HepG2 (cell line): ENCODE data around the gene SPHK2. TPM values are rescaled to one million over a fixed set of nuclear protein-coding genes. Genes with fewer than 3 reads are reported as not detected.

Experiments
- ATAC-seq: fragments of 200-7000 bp; cut with Tn5 transposase; 3 replicates; pipeline ENCODE4 v1.9.1; 2020; ENCODE audit warnings: mild to moderate bottlenecking, moderate library complexity
- BruUV-seq: library from RNA; stranded (reverse); fragments of 400-500 nt; replicated peaks from 2 replicates; lab custom pipeline; 2021; lab: Mats Ljungman, UMichigan
- CTCF ChIA-PET: fragments of 300-600 bp; formaldehyde crosslinking; extraction: SDS; loops from one replicate; lab custom pipeline; 2021; ENCODE audit warnings: low total read pairs, inconsistent platforms, low intra/inter-chr PET ratio; lab: Yijun Ruan, JAX
- POLR2A ChIA-PET: fragments of 350-600 bp; sonication (Branson Sonifier 250); formaldehyde crosslinking; loops from one replicate; lab custom pipeline; 2020; ENCODE audit warnings: antibody characterized with exemption, inconsistent platforms; lab: Yijun Ruan, JAX
- DNase-seq: peaks from one replicate; pipeline ENCODE4 v3.0.0-alpha.2; 2015; ENCODE audit warnings: low spot score
- FAIRE-seq: peaks from 3 replicates; lab custom pipeline; 2011; peaks lifted over from hg19 to GRCh38; lab: Jason Lieb, UNC
- H2AFZ ChIP-seq: one replicate; pipeline ENCODE4 v1.6.1; 2011; ENCODE audit warnings: low read length, inconsistent platforms
- H3K27ac ChIP-seq: fragments of 300-600 bp; 3 replicates; pipeline ENCODE4 v1.8.0; 2011; ENCODE audit warnings: mixed run types, mild to moderate bottlenecking, mixed read lengths, low read length, inconsistent platforms; ENCODE audit not compliant: insufficient read depth; ENCODE audit errors: extremely low read length
- H3K27me3 ChIP-seq, 2 experiments: fragments of 200-600 bp in 1 of 2; 2 replicates in 1 of 2; 3 replicates in 1 of 2; pipeline versions ENCODE4 v1.6.0 to v1.8.0; 2011; ENCODE audit warnings: low read length in 2 of 2, mild to moderate bottlenecking in 2 of 2, moderate library complexity in 2 of 2, inconsistent platforms in 1 of 2; ENCODE audit not compliant: insufficient read depth in 2 of 2, control insufficient read depth in 1 of 2
- H3K36me3 ChIP-seq, 2 experiments: fragments of 200-600 bp in 1 of 2; replicated peaks in 1 of 2; 2 replicates in 1 of 2; 3 replicates in 1 of 2; pipeline versions ENCODE4 v1.5.1 to v1.8.0; 2011; ENCODE audit warnings: low read length in 2 of 2, inconsistent platforms in 1 of 2; ENCODE audit not compliant: insufficient read depth in 2 of 2, control insufficient read depth in 1 of 2
- H3K4me1 ChIP-seq: 2 replicates; pipeline ENCODE4 v1.5.1; 2012; ENCODE audit warnings: low read length, inconsistent platforms; ENCODE audit not compliant: insufficient read depth
- H3K4me2 ChIP-seq: 2 replicates; pipeline ENCODE4 v1.6.0; 2011; ENCODE audit warnings: low read depth, low read length, inconsistent platforms
- H3K4me3 ChIP-seq, 3 experiments: fragments of 200-600 bp in 1 of 3; sonication (generic), shearing (Covaris generic) in 1 of 3; replicated peaks in 1 of 3; 2 replicates each; pipeline ENCODE4 v1.5.1; 2011 to 2016; ENCODE audit warnings: low read length in 3 of 3, inconsistent platforms in 2 of 3, low read depth in 2 of 3, mild to moderate bottlenecking in 2 of 3, control low read depth in 1 of 3, mixed read lengths in 1 of 3; ENCODE audit not compliant: insufficient read depth in 1 of 3
- H3K79me2 ChIP-seq: one replicate; pipeline ENCODE4 v1.6.1; 2011; ENCODE audit warnings: low read length, inconsistent platforms; ENCODE audit not compliant: insufficient read depth
- H3K9ac ChIP-seq: 2 replicates; pipeline ENCODE4 v1.6.0; 2011; ENCODE audit warnings: mild to moderate bottlenecking, low read depth, low read length, inconsistent platforms; ENCODE audit not compliant: insufficient read depth
- H3K9me3 ChIP-seq: 2 replicates; pipeline ENCODE4 v1.5.1; 2012; ENCODE audit warnings: mild to moderate bottlenecking, low read length
- H4K20me1 ChIP-seq: 2 replicates; pipeline ENCODE4 v1.6.0; 2011; ENCODE audit warnings: inconsistent platforms, mild to moderate bottlenecking, low read length, moderate library complexity; ENCODE audit not compliant: insufficient read depth
- AGO1 ChIP-seq: fragments of 200-400 bp; formaldehyde crosslinking; IDR thresholded peaks from 2 replicates; pipeline ENCODE4 v1.6.1; 2017; ENCODE audit warnings: mild to moderate bottlenecking, low read depth, low read length, moderate library complexity; ENCODE audit not compliant: poor library complexity, severe bottlenecking
- DNMT3B ChIP-seq: conservative IDR thresholded peaks from 2 replicates; pipeline ENCODE4 v1.6.1; 2016; ENCODE audit warnings: missing biosample characterization, control low read depth
- GABPB1 ChIP-seq: IDR thresholded peaks from 2 replicates; pipeline ENCODE4 v1.6.1; 2016; ENCODE audit warnings: mild to moderate bottlenecking, missing genetic modification reagents, moderate library complexity, missing compliant biosample characterization
- GTF3A ChIP-seq: sonication (generic); formaldehyde crosslinking; conservative IDR thresholded peaks from 2 replicates; pipeline ENCODE4 v1.4.0; 2020; ENCODE audit warnings: mild to moderate bottlenecking, missing genetic modification reagents
- NR2F2 ChIP-seq: IDR thresholded peaks from 2 replicates; pipeline ENCODE4 v1.6.1; 2012; ENCODE audit warnings: low read depth, inconsistent platforms, borderline replicate concordance
- PREB ChIP-seq: sonication (generic); formaldehyde crosslinking; IDR thresholded peaks from 2 replicates; pipeline ENCODE4 v1.4.0; 2020; ENCODE audit warnings: missing genetic modification reagents
- ZBTB2 ChIP-seq: sonication (generic); formaldehyde crosslinking; IDR thresholded peaks from 2 replicates; pipeline ENCODE4 v1.8.0; 2022; ENCODE audit warnings: low read depth, missing genetic modification reagents
- ZNF121 ChIP-seq: sonication (generic); formaldehyde crosslinking; IDR thresholded peaks from 2 replicates; pipeline ENCODE4 v1.5.0; 2020; ENCODE audit warnings: mild to moderate bottlenecking, missing genetic modification reagents
- ZNF34 ChIP-seq: sonication (generic); formaldehyde crosslinking; IDR thresholded peaks from 2 replicates; pipeline ENCODE4 v1.4.0; 2020; ENCODE audit warnings: mild to moderate bottlenecking, missing genetic modification reagents, borderline replicate concordance
- WGBS: methylation state at CpG from one replicate; pipeline ENCODE4 v1.1.6; 2017; ENCODE audit warnings: low lambda C conversion rate; 5-methylcytosine and 5-hydroxymethylcytosine counted together
- in situ Hi-C: cut with HindIII; loops from 2 replicates; pipeline ENCODE4 v1.10.0; 2017; ENCODE audit warnings: low pct_unique_long_range_greater_than_20kb; ENCODE audit not compliant: extremely low pct_ligation_motif_present
- intact Hi-C: fragments of 100-400 bp; cut with micrococcal nuclease; formaldehyde crosslinking; loops from one replicate; pipeline ENCODE4 v1.10.0; 2022; ENCODE audit not compliant: unreplicated experiment
- polyA plus RNA-seq, 8 experiments: library from polyadenylated mRNA; depleted of rRNA in 3 of 8; stranded (reverse) in 7 of 8; unstranded in 1 of 8; fragments of >200 nt; fragmentation: Illumina TruSeq in 4 of 8; extraction: Trizol in 4 of 8; gene quantifications; 2 replicates each; pipeline versions ENCODE4 v1.2.1 to v1.2.3, GENCODE V29; 2011 to 2016; ENCODE audit warnings: low read depth in 4 of 8, missing spikeins in 1 of 8, mixed read lengths in 1 of 8; ENCODE audit not compliant: insufficient read depth in 1 of 8
- total RNA-seq, 5 experiments: library from RNA; depleted of rRNA; stranded (reverse); fragments of >200 nt; fragmentation: Illumina TruSeq; extraction: Trizol; gene quantifications; 2 replicates each; pipeline ENCODE4 v1.2.3, GENCODE V29; 2016; ENCODE audit warnings: low read depth in 1 of 5
- TF ChIP-seq, protein P1 (sequence below): sonication (generic); formaldehyde crosslinking; IDR thresholded peaks from 2 replicates; pipeline ENCODE4 v1.8.0; 2022; ENCODE audit warnings: mild to moderate bottlenecking, missing genetic modification reagents
- TF ChIP-seq, protein P2 (sequence below): IDR thresholded peaks from 2 replicates; pipeline ENCODE4 v1.6.1; 2016; ENCODE audit warnings: missing biosample characterization, missing genetic modification reagents, low read depth
- TF ChIP-seq, protein P3 (sequence below): sonication (generic); formaldehyde crosslinking; IDR thresholded peaks from 2 replicates; pipeline ENCODE4 v1.5.0; 2020; ENCODE audit warnings: mild to moderate bottlenecking, missing genetic modification reagents, borderline replicate concordance
- TF ChIP-seq, protein P4 (sequence below): sonication (generic); formaldehyde crosslinking; IDR thresholded peaks from 2 replicates; pipeline ENCODE4 v1.8.0; 2022; ENCODE audit warnings: mild to moderate bottlenecking, missing genetic modification reagents; ENCODE audit not compliant: insufficient replicate concordance

The SPHK2 gene
- total and polyA plus RNA-seq, 2 of the 13 experiments (the other 11 are each of a cell fraction or from before 2014, with no cell fraction given), result 2.9 to 14.4 TPM

GRCh38 chr19:48630296-48631063, 11.2 kb downstream of the SPHK2 start:
- peaks cover 63% of the 10 kb centered on the region for H3K4me1 ChIP-seq
- H3K79me2 ChIP-seq, result no peaks in the 10 kb centered on the region
- in situ Hi-C loops (no loop called here), intact Hi-C loops (no loop called here)
- POLR2A ChIA-PET, result interaction anchor here (1.0 to 5.8 kb wide), 3 partner anchors 11 to 15 kb away, joined by 3 to 61 read pairs (median 3); partner anchors contain the start of genes FAM83E, RPL18 and SPHK2
- FAIRE-seq (no peak), ATAC-seq (no peak), DNase-seq (no peak)
- H3K36me3 ChIP-seq, result no peaks in the 10 kb centered on the region
- H3K4me2 ChIP-seq, result no peak overlapping the region
- no peak overlapping the region for H3K4me3 ChIP-seq
- no peak overlapping the region for H2AFZ ChIP-seq
- H4K20me1 ChIP-seq, result no peaks in the 10 kb centered on the region
- no peaks in the 10 kb centered on the region for H3K9me3 ChIP-seq
- BruUV-seq, result no TSS peak
- H3K27ac ChIP-seq, result no peak overlapping the region
- no peaks in the 10 kb centered on the region for H3K27me3 ChIP-seq
- WGBS, result 95% methylated on average over 39 of the region's 47 CpGs
- CTCF ChIA-PET, result no interaction called here
- H3K9ac ChIP-seq, result no peak overlapping the region
- TF ChIP-seq DNMT3B (CRISPR knock-in tag) (no peak), NR2F2 (no peak), GABPB1 (CRISPR knock-in tag) (no peak), ZBTB2 (CRISPR knock-in tag) (no peak), ZNF121 (CRISPR knock-in tag) (no peak), PREB (CRISPR knock-in tag) (no peak), AGO1 (peak; percentile 62), ZNF34 (CRISPR knock-in tag) (no peak), GTF3A (CRISPR knock-in tag) (no peak)
- TF ChIP-seq, protein P1, sequence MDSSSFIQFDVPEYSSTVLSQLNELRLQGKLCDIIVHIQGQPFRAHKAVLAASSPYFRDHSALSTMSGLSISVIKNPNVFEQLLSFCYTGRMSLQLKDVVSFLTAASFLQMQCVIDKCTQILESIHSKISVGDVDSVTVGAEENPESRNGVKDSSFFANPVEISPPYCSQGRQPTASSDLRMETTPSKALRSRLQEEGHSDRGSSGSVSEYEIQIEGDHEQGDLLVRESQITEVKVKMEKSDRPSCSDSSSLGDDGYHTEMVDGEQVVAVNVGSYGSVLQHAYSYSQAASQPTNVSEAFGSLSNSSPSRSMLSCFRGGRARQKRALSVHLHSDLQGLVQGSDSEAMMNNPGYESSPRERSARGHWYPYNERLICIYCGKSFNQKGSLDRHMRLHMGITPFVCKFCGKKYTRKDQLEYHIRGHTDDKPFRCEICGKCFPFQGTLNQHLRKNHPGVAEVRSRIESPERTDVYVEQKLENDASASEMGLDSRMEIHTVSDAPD (CRISPR knock-in tag), result no peak
- TF ChIP-seq, protein P2, sequence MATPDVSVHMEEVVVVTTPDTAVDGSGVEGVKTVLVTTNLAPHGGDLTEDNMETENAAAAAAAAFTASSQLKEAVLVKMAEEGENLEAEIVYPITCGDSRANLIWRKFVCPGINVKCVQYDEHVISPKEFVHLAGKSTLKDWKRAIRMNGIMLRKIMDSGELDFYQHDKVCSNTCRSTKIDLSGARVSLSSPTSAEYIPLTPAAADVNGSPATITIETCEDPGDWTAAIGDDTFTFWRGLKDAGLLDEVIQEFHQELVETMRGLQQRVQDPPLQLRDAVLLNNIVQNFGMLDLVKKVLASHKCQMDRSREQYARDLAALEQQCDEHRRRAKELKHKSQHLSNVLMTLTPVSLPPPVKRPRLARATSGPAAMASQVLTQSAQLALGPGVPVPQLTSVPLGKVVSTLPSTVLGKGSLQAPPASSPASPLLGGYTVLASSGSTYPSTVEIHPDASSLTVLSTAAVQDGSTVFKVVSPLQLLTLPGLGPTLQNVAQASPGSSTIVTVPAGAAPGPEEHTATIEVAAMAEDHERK, result no peak
- TF ChIP-seq, protein P3, sequence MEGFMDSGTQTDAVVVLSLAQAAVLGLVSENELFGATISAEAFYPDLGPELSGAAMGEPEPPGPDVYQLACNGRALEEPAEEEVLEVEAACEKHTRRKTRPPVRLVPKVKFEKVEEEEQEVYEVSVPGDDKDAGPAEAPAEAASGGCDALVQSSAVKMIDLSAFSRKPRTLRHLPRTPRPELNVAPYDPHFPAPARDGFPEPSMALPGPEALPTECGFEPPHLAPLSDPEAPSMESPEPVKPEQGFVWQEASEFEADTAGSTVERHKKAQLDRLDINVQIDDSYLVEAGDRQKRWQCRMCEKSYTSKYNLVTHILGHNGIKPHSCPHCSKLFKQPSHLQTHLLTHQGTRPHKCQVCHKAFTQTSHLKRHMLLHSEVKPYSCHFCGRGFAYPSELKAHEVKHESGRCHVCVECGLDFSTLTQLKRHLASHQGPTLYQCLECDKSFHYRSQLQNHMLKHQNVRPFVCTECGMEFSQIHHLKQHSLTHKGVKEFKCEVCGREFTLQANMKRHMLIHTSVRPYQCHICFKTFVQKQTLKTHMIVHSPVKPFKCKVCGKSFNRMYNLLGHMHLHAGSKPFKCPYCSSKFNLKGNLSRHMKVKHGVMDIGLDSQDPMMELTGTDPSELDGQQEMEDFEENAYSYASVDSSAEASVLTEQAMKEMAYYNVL (CRISPR knock-in tag), result no peak
- TF ChIP-seq, protein P4, sequence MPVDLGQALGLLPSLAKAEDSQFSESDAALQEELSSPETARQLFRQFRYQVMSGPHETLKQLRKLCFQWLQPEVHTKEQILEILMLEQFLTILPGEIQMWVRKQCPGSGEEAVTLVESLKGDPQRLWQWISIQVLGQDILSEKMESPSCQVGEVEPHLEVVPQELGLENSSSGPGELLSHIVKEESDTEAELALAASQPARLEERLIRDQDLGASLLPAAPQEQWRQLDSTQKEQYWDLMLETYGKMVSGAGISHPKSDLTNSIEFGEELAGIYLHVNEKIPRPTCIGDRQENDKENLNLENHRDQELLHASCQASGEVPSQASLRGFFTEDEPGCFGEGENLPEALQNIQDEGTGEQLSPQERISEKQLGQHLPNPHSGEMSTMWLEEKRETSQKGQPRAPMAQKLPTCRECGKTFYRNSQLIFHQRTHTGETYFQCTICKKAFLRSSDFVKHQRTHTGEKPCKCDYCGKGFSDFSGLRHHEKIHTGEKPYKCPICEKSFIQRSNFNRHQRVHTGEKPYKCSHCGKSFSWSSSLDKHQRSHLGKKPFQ, result no peak
